HEK293T (cell line): ENCODE results near the gene PBX2.
"Not testable (repeated sequence)": the region's sequence is repeated elsewhere in the genome, so short reads cannot be mapped to it uniquely, and the experiment has no call there.

ENCODE experiments used
- CTCF ChIA-PET: fragments of 350-600 bp; formaldehyde crosslinking; extraction: SDS; loops from one replicate; lab custom pipeline; 2021; ENCODE audit warnings: antibody characterized with exemption, inconsistent platforms; lab: Yijun Ruan, JAX
- POLR2A ChIA-PET: fragments of 350-600 bp; formaldehyde crosslinking; extraction: SDS; loops from one replicate; lab custom pipeline; 2020; ENCODE audit warnings: antibody characterized with exemption, inconsistent platforms; lab: Yijun Ruan, JAX
- DNase-seq: peaks from one replicate; pipeline ENCODE4 v3.0.0; 2012; ENCODE audit warnings: mixed read lengths; ENCODE audit errors: extremely low spot score
- ARNT ChIP-seq: fragments of 450-650 bp; IDR thresholded peaks from 2 replicates; pipeline ENCODE4 v1.6.1; 2017; ENCODE audit warnings: mild to moderate bottlenecking
- BHLHE40 ChIP-seq: fragments of 450-650 bp; IDR thresholded peaks from 2 replicates; pipeline ENCODE4 v1.6.1; 2016; ENCODE audit warnings: mild to moderate bottlenecking, moderate library complexity, borderline replicate concordance
- CTBP1 ChIP-seq: fragments of 450-650 bp; IDR thresholded peaks from 2 replicates; pipeline ENCODE4 v1.6.1; 2016; ENCODE audit warnings: borderline replicate concordance
- ELF4 ChIP-seq: fragments of 450-650 bp; IDR thresholded peaks from 2 replicates; pipeline ENCODE4 v1.6.1; 2017; ENCODE audit warnings: antibody characterized with exemption
- FOXA1 ChIP-seq: fragments of 450-650 bp; IDR thresholded peaks from 2 replicates; pipeline ENCODE4 v1.6.1; 2016; ENCODE audit warnings: mild to moderate bottlenecking
- FOXK2 ChIP-seq: fragments of 450-650 bp; IDR thresholded peaks from 2 replicates; pipeline ENCODE4 v1.6.1; 2016; ENCODE audit warnings: mild to moderate bottlenecking
- FOXM1 ChIP-seq: fragments of 450-650 bp; IDR thresholded peaks from 2 replicates; pipeline ENCODE4 v1.6.1; 2017; ENCODE audit warnings: mild to moderate bottlenecking, borderline replicate concordance
- HDGF ChIP-seq: fragments of 450-650 bp; IDR thresholded peaks from 2 replicates; pipeline ENCODE4 v1.6.1; 2017; ENCODE audit warnings: antibody characterized with exemption, borderline replicate concordance
- L3MBTL2 ChIP-seq: fragments of 450-650 bp; conservative IDR thresholded peaks from 2 replicates; pipeline ENCODE4 v1.6.1; 2016; ENCODE audit warnings: mild to moderate bottlenecking
- LEF1 ChIP-seq: fragments of 450-650 bp; IDR thresholded peaks from 2 replicates; pipeline ENCODE4 v1.6.1; 2017; ENCODE audit warnings: mild to moderate bottlenecking, borderline replicate concordance
- NFRKB ChIP-seq: fragments of 450-650 bp; IDR thresholded peaks from 2 replicates; pipeline ENCODE4 v1.6.1; 2016; ENCODE audit warnings: mild to moderate bottlenecking, moderate library complexity
- SP1 ChIP-seq: fragments of 450-650 bp; IDR thresholded peaks from 2 replicates; pipeline ENCODE4 v1.6.1; 2017
- SUZ12 ChIP-seq: fragments of 450-650 bp; IDR thresholded peaks from 2 replicates; pipeline ENCODE4 v1.6.1; 2016; ENCODE audit warnings: mild to moderate bottlenecking
- TARDBP ChIP-seq: fragments of 450-650 bp; IDR thresholded peaks from 2 replicates; pipeline ENCODE4 v1.6.1; 2016
- ZNF384 ChIP-seq: fragments of 450-650 bp; IDR thresholded peaks from 2 replicates; pipeline ENCODE4 v1.6.1; 2016
- TF ChIP-seq, protein P1 (sequence below): fragments of 450-650 bp; IDR thresholded peaks from 2 replicates; pipeline ENCODE4 v1.6.1; 2016

Gene PBX2

DNA sequence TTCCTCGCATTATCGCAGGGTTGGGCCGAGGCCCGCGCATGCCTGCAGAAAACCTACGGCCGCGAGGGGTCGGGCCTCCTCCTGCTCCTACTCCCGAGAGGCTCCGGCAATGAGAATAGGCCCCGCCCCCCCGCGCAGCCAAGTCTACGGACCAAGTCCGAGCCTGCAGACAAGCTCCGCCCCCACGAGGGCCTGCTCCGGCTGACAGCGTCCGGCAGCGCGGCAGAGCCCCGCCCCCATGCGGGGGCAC, 5.6 kb upstream of the PBX2 start:
- no peak for TF ChIP-seq HDGF
- no peak for TF ChIP-seq ELF4
- no peak for TF ChIP-seq TARDBP
- no peak for TF ChIP-seq ARNT
- TF ChIP-seq NFRKB = no peak
- TF ChIP-seq SUZ12 = no peak
- no peak for TF ChIP-seq SP1
- TF ChIP-seq FOXM1 = no peak
- TF ChIP-seq, protein P1, sequence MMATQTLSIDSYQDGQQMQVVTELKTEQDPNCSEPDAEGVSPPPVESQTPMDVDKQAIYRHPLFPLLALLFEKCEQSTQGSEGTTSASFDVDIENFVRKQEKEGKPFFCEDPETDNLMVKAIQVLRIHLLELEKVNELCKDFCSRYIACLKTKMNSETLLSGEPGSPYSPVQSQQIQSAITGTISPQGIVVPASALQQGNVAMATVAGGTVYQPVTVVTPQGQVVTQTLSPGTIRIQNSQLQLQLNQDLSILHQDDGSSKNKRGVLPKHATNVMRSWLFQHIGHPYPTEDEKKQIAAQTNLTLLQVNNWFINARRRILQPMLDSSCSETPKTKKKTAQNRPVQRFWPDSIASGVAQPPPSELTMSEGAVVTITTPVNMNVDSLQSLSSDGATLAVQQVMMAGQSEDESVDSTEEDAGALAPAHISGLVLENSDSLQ = no peak
- TF ChIP-seq FOXA1 = no peak
- no peak for TF ChIP-seq BHLHE40
- peak; percentile 98 for DNase-seq
- ChIA-PET POLR2A (interaction anchor here (0.5 to 11.7 kb wide), 22 partner anchors 10 to 776 kb away, joined by 3 to 153 read pairs (median 4); partner anchors contain the start of genes AGPAT1, ATF6B, FKBPL and MSH5), CTCF (interaction anchor here (0.6 to 1.2 kb wide), 5 partner anchors 65 to 676 kb away, joined by 3 to 4 read pairs (median 3); no protein-coding TSS in a partner anchor)

DNA sequence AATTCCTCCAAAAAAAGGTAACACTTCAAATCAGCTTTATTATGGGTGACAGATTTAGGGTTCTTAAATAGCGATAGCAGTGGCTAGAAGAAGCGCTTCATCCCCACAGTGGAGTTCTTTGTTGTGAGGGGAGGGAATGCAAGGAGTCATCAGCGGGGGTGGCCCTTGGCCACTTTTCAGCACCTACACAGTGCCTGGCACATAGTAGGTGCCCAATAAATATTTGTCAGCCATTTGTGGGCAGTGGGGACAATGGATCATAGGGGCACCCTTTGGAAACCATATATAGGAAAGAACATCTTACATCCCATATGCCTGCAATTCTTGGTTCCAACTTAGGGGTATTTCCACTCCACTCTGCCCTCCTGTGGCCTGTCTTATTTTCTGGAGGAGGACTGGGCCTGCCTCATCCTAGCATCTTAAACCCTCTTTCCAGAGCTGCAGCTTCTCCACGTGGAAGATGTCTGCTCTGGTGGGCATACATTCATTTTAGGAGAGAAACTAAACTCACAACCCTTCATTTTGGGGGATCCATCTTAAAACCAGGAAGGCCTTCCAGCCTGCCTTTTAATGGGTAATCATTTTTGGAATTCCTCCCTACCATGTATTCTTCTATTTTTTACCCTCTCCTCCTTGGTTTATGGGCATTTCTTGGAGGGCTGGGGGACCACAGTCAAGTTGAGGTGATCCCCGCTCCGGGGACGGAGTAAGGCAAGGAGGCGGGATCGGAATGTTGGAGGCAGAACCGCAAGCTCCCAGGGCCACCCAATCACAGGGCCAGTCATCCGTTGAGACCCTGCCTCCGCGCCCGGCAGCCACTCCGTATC, 5.0 kb upstream of the PBX2 start:
- CTCF ChIA-PET = interaction anchor here (0.6 to 1.2 kb wide), 5 partner anchors 65 to 676 kb away, joined by 3 to 4 read pairs (median 3); no protein-coding TSS in a partner anchor
- TF ChIP-seq CTBP1 = no peak; the same call in 1 of the 2 replicates
- TF ChIP-seq BHLHE40 = no peak
- TF ChIP-seq SUZ12 = no peak
- TF ChIP-seq FOXK2 = no peak
- no peak for TF ChIP-seq NFRKB
- no peak for TF ChIP-seq HDGF
- no peak for TF ChIP-seq FOXA1
- no peak for TF ChIP-seq FOXM1
- TF ChIP-seq, protein P1 = no peak
- no peak for TF ChIP-seq ARNT
- TF ChIP-seq ZNF384 = no peak
- peak; percentile 47 for DNase-seq
- POLR2A ChIA-PET = interaction anchor here (0.5 to 11.7 kb wide), 22 partner anchors 11 to 777 kb away, joined by 3 to 153 read pairs (median 4); partner anchors contain the start of genes AGPAT1, ATF6B, FKBPL and MSH5

DNA sequence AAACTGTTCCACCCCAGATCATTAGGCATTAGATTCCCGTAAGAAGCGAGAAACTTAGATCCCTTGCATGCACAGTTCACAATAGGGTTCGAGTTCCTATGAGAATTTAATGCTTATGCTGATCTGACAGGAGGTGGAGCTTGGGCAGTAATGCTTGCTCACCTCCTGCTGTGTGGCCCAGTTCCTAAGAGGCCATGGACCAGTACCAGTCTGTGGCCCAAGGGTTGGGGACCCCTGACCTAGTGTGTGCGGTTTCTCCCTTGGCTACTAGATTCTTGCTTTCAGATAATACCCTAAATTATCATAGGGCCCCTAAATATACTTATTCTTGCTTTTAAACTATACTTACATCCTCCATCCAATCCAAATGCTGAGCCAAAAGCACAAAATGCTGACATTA, 4.4 kb upstream of the PBX2 start:
- CTCF ChIA-PET = no interaction called here
- TF ChIP-seq LEF1 = no peak
- TF ChIP-seq L3MBTL2 = no peak
- no peak for TF ChIP-seq CTBP1
- POLR2A ChIA-PET = interaction anchor here (1.9 to 11.7 kb wide), 3 partner anchors 12 to 42 kb away, joined by 11 to 153 read pairs (median 16); partner anchors contain the start of genes AGPAT1 and RNF5
- no peak for DNase-seq

DNA sequence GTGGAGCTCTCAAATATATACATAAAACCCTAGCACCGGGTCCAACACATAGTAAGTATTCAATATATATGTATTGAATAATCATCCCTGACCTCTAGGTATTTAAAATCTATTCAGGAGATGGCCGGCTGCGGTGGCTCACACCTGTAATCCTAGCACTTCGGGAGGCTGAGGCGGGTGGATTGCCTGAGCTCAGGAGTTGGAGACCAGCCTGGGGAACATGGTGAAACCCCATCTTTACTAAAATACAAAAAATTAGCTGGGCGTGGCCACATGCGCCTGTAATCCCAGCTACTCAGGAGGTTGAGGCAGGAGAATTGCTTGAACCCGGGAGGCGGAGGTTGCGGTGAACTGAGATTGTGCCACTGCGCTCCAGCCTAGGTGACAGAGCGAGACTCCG, 3.1 kb upstream of the PBX2 start:
- ChIA-PET CTCF (interaction anchor here (1.3 kb wide), 1 partner anchor 75 kb away, joined by 3 read pairs; no protein-coding TSS in a partner anchor), POLR2A (interaction anchor here (0.9 to 11.7 kb wide), 2 partner anchors 15 to 41 kb away, joined by 4 to 153 read pairs; partner anchors contain the start of genes AGPAT1, PRRT1 and RNF5)
- DNase-seq = not testable (repeated sequence)

DNA sequence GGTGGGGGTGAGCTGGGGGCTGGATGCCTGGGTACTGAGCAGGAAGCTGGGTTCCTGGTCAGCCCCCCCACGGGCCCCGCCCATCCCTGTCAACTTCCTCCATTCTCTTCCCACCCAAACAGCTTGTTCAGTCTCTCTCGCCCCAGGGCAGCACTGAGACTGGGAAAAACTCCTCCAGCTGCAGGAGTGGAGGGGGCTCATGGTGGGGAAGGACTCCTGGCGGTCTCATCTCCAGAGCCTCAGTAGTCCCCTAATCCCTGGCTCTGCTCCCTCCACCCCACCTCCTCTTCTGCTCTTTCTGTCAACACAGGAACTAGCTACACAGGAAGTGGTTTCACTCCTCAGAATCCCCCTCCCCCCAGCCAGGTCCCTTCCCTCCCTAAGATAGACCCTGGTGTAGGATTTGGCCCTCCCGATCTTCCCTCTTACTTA, 2.6 kb upstream of the PBX2 start, which contains the start of gene GPSM3:
GPSM3 (minus strand) TSS at position 36 of the 432 bp plus-strand sequence. CDS start 130 bp downstream, outside the sequence.
- POLR2A ChIA-PET = interaction anchor here (0.9 to 11.7 kb wide), 2 partner anchors 15 to 40 kb away, joined by 4 to 153 read pairs; partner anchors contain the start of genes AGPAT1, PRRT1 and RNF5
- CTCF ChIA-PET = interaction anchor here (1.3 kb wide), 1 partner anchor 74 kb away, joined by 3 read pairs; no protein-coding TSS in a partner anchor
- TF ChIP-seq L3MBTL2 (no peak), HDGF (no peak), FOXK2 (no peak), FOXA1 (no peak), NFRKB (no peak), ZNF384 (no peak), BHLHE40 (no peak), ARNT (no peak)
- TF ChIP-seq, protein P1 = no peak
- no peak for DNase-seq

DNA sequence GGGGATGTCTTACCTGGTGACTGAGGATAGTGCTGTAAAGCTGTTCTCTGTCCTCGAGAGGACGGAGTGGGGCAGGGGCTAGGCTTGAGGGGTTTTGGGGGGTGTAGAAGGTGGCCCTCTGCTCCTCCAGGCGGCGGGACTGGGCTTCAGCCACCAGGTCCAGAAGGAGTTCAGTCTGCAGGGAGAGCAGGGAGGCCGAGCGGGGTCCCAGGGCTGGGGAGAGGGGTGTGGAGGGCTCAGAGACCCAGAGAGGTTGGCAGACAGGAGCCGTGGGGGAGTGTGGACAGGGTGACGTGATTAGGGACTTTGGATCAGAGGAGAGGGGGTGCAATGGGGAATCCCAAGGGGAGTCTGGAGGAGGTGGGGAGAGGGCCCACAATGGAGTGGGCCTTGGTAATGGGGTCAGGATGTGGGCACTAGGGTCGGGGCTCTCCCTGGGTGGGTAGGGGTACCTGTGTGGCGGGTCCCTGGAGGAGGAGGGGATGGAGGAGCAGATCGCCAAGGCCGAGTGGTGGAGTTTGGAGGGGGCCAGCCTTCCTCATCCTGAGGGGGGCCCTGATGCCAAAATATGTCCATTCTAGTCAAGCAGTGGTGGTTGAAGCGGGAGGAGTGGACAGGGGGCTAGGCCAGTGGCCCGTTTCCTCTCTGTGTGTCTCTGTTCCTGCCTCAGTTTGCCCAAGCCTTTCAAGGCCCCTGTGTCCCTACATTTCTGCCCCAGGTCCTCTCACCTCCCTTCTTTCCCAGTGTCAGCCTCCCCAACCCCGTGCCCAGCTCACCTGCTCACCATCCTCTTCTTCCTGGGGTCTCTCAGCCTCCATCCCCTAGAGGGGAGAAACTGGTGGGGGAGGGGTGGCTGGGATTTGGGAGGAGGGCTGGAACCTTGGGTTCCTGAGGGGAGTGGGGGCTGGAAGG, 1.9 kb upstream of the PBX2 start:
- POLR2A ChIA-PET = interaction anchor here (0.9 to 11.7 kb wide), 3 partner anchors 14 to 62 kb away, joined by 4 to 153 read pairs (median 9); partner anchors contain the start of genes AGPAT1, FKBPL, PRRT1 and RNF5

More for the DNA sequence above, 1.9 kb upstream of the PBX2 start:
- CTCF ChIA-PET = interaction anchor here (1.3 kb wide), 1 partner anchor 73 kb away, joined by 3 read pairs; no protein-coding TSS in a partner anchor
- TF ChIP-seq FOXA1 (no peak), CTBP1 (no peak), FOXK2 (no peak), HDGF (no peak), NFRKB (no peak), ELF4 (no peak), ZNF384 (no peak), ARNT (no peak), BHLHE40 (no peak), SP1 (no peak), LEF1 (no peak), FOXM1 (no peak), TARDBP (no peak), SUZ12 (no peak), L3MBTL2 (no peak)
- TF ChIP-seq, protein P1 = no peak
- DNase-seq = no peak
